Measurements from ENCODE around the gene EEIG1. TPM values are rescaled to one million over a fixed set of nuclear protein-coding genes. Genes with fewer than 3 reads are reported as not detected.
A peak's percentile ranks its signal among the peaks of the same experiment; 100 is the strongest.

The EEIG1 gene
- total RNA-seq, 4 donors from 2014 or later, result 5.0 to 140 (median 19.3) TPM

DNA sequence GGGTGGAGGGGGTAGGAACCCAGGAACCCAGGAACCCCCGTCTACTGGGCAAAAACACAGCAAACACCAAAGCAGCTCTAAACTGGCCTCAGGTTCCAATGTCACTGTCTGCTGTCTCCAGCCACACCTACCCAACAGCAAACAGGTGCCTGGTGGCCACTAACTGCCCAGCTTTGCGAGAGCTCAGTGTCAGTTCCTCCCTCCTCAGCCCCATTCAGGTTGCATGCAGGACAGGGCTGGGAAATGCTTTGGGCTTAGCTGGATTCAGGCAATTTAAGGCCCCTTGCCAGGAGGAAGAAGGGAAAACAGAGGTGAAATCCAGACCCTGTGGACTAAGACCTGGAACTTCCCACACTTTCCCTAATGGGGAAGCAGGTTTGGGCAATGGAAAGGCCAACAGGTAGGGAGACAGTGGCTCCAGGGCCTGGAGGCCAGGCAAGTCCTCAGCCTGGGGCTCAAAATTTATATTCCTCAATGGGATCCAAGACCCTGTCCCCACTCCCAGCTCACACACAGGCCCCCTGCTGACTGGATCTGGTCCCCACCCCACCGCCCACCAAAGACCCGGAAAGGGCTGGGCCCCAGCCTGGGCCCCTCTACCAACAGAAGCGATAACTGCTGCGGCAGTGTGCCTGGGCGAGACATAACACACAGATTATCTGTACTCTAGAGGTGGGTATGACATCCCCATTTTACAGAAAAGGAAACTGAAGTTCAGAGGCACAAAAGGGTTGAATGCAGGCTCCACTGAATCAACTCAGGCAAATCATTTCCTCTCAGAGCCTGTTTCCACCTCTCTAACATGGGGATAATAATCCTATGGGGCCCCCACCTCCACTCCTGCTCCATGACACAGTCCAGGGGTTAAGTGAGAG, 3.5 kb downstream of the EEIG1 start:
- Histone ChIP-seq H3K9me3 (no peaks in the 10 kb centered on the region), H3K4me3 (peak overlapping the region; percentile 68 to 75), H3K36me3 (no peaks in the 10 kb centered on the region), H3K27ac (peak overlapping the region; percentile 86 to 91), H3K27me3 (no peaks in the 10 kb centered on the region), H3K4me1 (peaks cover 15 to 52% of the 10 kb centered on the region in 2 donors)
- TF ChIP-seq, protein P1, sequence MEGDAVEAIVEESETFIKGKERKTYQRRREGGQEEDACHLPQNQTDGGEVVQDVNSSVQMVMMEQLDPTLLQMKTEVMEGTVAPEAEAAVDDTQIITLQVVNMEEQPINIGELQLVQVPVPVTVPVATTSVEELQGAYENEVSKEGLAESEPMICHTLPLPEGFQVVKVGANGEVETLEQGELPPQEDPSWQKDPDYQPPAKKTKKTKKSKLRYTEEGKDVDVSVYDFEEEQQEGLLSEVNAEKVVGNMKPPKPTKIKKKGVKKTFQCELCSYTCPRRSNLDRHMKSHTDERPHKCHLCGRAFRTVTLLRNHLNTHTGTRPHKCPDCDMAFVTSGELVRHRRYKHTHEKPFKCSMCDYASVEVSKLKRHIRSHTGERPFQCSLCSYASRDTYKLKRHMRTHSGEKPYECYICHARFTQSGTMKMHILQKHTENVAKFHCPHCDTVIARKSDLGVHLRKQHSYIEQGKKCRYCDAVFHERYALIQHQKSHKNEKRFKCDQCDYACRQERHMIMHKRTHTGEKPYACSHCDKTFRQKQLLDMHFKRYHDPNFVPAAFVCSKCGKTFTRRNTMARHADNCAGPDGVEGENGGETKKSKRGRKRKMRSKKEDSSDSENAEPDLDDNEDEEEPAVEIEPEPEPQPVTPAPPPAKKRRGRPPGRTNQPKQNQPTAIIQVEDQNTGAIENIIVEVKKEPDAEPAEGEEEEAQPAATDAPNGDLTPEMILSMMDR (IDR thresholded peaks at IDR 0.05), result no peak
- TF ChIP-seq POLR2A (IDR thresholded peaks at IDR 0.05), result no peak
- no peak for DNase-seq
- intact Hi-C loops (cut with DNase I; ENCODE audit: low total_unique reads), result no loop called here

DNA sequence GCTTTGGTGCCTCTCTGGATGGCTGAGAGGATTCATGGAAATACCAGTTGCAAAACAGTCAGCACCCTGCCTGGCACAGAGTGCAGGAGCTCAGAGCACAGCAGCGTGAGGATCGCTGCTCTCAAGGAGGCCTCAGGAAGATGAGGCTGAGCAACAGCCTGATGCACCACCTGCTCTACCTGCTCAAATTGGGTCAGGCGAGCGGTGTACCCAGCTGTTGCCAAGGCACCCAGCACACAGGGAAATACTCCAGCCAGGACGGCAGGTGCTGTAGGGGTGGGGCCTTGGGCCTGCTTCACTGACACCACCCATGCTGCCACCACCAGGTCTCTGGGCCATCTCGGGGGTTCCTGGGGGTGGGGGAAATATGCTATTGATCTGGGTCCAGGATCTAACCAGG, 4.3 kb downstream of the EEIG1 start:
- Histone ChIP-seq H3K27ac (peak overlapping the region; percentile 90 to 91), H3K36me3 (no peaks in the 10 kb centered on the region), H3K27me3 (no peaks in the 10 kb centered on the region), H3K4me1 (peaks cover 15 to 59% of the 10 kb centered on the region in 2 donors), H3K9me3 (no peaks in the 10 kb centered on the region), H3K4me3 (no peak overlapping the region)
- intact Hi-C loops (cut with DNase I; ENCODE audit: low total_unique reads), result no loop called here
- no peak for DNase-seq
- no peak for TF ChIP-seq POLR2A (IDR thresholded peaks at IDR 0.05)
- TF ChIP-seq, protein P1 (IDR thresholded peaks at IDR 0.05), result no peak

DNA sequence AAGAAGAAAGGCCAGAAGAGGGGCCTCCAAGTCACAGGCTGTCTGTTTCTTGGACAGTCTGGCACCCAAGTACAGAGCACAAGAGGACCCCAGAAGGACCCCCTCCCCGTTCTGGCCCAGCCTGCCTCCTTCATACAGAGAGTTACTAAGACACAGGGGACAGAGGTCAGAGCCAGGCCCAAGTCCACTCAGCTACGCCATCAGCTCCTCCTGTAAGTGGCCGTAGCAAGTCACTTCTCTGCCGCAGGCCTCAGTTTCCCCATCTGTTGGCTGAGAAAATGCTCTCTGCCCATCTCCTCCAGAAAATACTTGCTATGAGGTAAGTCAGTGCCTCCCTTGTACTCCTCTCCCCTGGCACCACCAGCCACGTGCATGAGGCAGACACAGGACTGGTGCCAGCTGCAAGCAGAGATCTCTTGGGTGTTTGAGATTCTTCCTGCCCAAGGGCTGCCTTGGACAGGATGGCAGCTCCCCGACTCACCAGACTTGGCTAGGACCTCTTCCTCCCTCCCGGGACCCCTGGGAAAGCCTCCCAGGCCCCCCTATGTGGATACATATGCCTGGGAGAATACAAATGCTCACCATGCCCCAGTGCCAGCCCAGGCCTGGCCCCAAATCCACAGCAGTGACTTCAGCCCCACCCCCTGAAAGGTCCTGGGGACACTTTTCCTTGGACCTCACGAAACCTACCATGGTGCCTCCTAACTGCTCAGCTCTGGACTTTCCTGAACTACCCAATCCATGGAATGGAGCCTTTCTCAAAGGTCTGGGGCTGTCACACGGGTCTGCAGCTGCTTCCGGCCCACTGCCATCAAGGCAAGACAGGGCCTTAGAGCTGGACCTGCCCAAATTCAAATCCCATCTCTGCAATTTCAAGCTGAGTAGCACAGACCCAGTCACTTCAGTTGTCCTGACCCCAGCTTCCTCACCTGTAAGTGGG, 5.1 kb downstream of the EEIG1 start:
- H3K4me3 ChIP-seq, result no peak overlapping the region
- peak overlapping the region; percentile 90 to 91 for H3K27ac ChIP-seq
- H3K4me1 ChIP-seq, result peaks cover 23 to 61% of the 10 kb centered on the region in 2 donors
- no peaks in the 10 kb centered on the region for H3K36me3 ChIP-seq
- intact Hi-C loops (cut with DNase I; ENCODE audit: low total_unique reads), result no loop called here
- no peak for TF ChIP-seq POLR2A (IDR thresholded peaks at IDR 0.05)
- TF ChIP-seq, protein P1 (IDR thresholded peaks at IDR 0.05), result no peak
- no peak for DNase-seq
- H3K9me3 ChIP-seq, result no peaks in the 10 kb centered on the region
- no peaks in the 10 kb centered on the region for H3K27me3 ChIP-seq

DNA sequence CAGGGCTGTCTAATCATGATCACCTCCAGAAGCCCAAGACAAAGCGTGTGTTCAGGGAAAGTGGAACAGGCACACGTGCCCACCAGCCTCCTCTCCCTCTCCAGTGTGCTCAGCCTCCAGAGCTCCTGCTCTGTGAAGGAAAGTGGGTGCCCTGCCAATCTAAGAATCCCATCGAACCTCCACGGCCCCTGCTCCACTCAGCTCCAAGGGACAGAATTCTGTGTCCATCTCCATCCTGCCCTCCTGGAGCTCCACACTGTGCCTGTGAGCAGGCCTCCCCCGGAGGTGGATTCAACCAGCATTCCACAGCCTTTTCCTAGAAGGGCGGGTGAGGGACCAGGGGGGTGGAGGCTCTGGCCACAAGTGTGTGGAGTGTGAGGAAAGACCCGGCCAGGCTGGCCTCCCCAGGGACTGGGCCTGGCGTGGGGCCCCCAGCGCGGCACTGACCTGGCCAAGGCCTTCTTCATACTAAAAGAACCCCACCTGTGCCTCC, 6.0 kb downstream of the EEIG1 start:
- Histone ChIP-seq H3K27ac (peak overlapping the region; percentile 90 to 91), H3K4me3 (no peak overlapping the region), H3K9me3 (no peaks in the 10 kb centered on the region), H3K4me1 (peaks cover 27 to 61% of the 10 kb centered on the region in 2 donors), H3K36me3 (no peaks in the 10 kb centered on the region), H3K27me3 (no peaks in the 10 kb centered on the region)
- intact Hi-C loops (cut with DNase I; ENCODE audit: low total_unique reads), result no loop called here
- DNase-seq, result peak; percentile 79
- TF ChIP-seq, protein P1 (IDR thresholded peaks at IDR 0.05), result no peak
- no peak for TF ChIP-seq POLR2A (IDR thresholded peaks at IDR 0.05)
